Ovary (tissue), 3 donors: ENCODE data around the gene SPAG5.

ENCODE experiments used
- POLR2A ChIP-seq: fragments of 450-650 bp; IDR thresholded peaks from one replicate; pipeline ENCODE4 v1.6.1; 2017; ENCODE audit warnings: antibody characterized with exemption, mild to moderate bottlenecking, moderate library complexity
- TF ChIP-seq, protein P1 (sequence below), 3 donors: fragments of 450-650 bp in 2 of 3; fragments of 200-600 bp in 1 of 3; IDR thresholded peaks; one replicate each; pipeline versions ENCODE4 v1.5.1 to v1.8.0; 2016 to 2022; ENCODE audit warnings: antibody characterized with exemption in 3 of 3, mild to moderate bottlenecking in 1 of 3
- donor health status: DM: no; HTN: no; CAD: no.

DNA sequence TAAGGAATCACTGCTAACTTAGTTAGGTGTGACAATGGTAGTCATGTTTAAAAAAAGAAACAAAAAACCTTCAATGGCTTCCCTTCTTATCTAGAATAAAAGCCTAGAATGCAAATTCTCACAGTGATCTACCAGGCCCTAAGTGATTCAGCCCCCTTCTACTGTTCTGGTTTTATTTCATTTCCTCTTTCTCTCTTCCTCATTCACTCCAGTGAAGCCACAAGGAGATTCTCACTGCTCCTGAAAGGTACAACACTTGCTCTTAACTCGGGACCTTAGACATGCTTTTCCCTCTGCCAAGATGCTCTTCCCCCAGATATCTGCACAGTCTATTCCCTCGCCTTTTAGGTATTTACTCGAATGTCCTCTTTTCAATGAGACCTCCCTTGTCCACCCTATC, 31.2 kb downstream of the SPAG5 start:
- TF ChIP-seq POLR2A = no peak
- TF ChIP-seq, protein P1, sequence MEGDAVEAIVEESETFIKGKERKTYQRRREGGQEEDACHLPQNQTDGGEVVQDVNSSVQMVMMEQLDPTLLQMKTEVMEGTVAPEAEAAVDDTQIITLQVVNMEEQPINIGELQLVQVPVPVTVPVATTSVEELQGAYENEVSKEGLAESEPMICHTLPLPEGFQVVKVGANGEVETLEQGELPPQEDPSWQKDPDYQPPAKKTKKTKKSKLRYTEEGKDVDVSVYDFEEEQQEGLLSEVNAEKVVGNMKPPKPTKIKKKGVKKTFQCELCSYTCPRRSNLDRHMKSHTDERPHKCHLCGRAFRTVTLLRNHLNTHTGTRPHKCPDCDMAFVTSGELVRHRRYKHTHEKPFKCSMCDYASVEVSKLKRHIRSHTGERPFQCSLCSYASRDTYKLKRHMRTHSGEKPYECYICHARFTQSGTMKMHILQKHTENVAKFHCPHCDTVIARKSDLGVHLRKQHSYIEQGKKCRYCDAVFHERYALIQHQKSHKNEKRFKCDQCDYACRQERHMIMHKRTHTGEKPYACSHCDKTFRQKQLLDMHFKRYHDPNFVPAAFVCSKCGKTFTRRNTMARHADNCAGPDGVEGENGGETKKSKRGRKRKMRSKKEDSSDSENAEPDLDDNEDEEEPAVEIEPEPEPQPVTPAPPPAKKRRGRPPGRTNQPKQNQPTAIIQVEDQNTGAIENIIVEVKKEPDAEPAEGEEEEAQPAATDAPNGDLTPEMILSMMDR (IDR thresholded peaks at IDR 0.05) = no peak
